GM12878 (cell line): ENCODE data around the gene CDKN1B. TPM values are rescaled to one million over a fixed set of nuclear protein-coding genes. Genes with fewer than 3 reads are reported as not detected.

Experiments
- BRCA1 ChIP-seq: IDR thresholded peaks from 2 replicates; pipeline ENCODE4 v1.6.1; 2011; ENCODE audit warnings: low read depth, low read length, improper control_type of control experiment
- CREB1 ChIP-seq: IDR thresholded peaks from 2 replicates; pipeline ENCODE4 v1.6.1; 2012; ENCODE audit warnings: low read depth, mild to moderate bottlenecking, inconsistent platforms
- EP300 ChIP-seq, 2 experiments: fragments of 150-350 bp in 1 of 2; IDR thresholded peaks; 2 replicates each; pipeline ENCODE4 v1.6.1; 2011 to 2012; ENCODE audit warnings: low read depth in 2 of 2, low read length in 2 of 2, borderline replicate concordance in 1 of 2, improper control_type of control experiment in 1 of 2, inconsistent platforms in 1 of 2; ENCODE audit not compliant: control insufficient read depth in 1 of 2
- ESRRA ChIP-seq: IDR thresholded peaks from 2 replicates; pipeline ENCODE4 v1.6.1; 2012; ENCODE audit warnings: mild to moderate bottlenecking, low read length, improper control_type of control experiment
- GATAD2B ChIP-seq: fragments of 450-650 bp; conservative IDR thresholded peaks from 2 replicates; pipeline ENCODE4 v1.6.1; 2017; ENCODE audit warnings: low read depth, mild to moderate bottlenecking, moderate library complexity
- MTA2 ChIP-seq: fragments of 450-650 bp; IDR thresholded peaks from 2 replicates; pipeline ENCODE4 v1.6.1; 2016; ENCODE audit warnings: low read depth, mild to moderate bottlenecking, moderate library complexity
- NFIC ChIP-seq: IDR thresholded peaks from 2 replicates; pipeline ENCODE4 v1.6.1; 2012; ENCODE audit warnings: low read depth, mild to moderate bottlenecking, inconsistent platforms, low read length, moderate library complexity
- NR2C1 ChIP-seq: fragments of 450-650 bp; IDR thresholded peaks from 2 replicates; pipeline ENCODE4 v1.6.1; 2017; ENCODE audit warnings: antibody characterized with exemption, mild to moderate bottlenecking, moderate library complexity
- NRF1 ChIP-seq: conservative IDR thresholded peaks from 2 replicates; pipeline ENCODE4 v1.6.1; 2011; ENCODE audit warnings: mild to moderate bottlenecking, low read depth, low read length, improper control_type of control experiment
- RELA ChIP-seq: fragments of 450-650 bp; IDR thresholded peaks from 2 replicates; pipeline ENCODE4 v1.8.0; 2014; ENCODE audit warnings: borderline replicate concordance; ENCODE audit not compliant: partially characterized antibody
- SMC3 ChIP-seq: IDR thresholded peaks from 2 replicates; pipeline ENCODE4 v1.6.1; 2011; ENCODE audit warnings: low read length, improper control_type of control experiment, borderline replicate concordance
- SREBF1 ChIP-seq: IDR thresholded peaks from 2 replicates; pipeline ENCODE4 v1.6.1; 2012; ENCODE audit warnings: mild to moderate bottlenecking, low read length
- SUPT20H ChIP-seq: IDR thresholded peaks from 2 replicates; pipeline ENCODE4 v1.6.1; 2011; ENCODE audit warnings: low read depth, mild to moderate bottlenecking, low read length, moderate library complexity, borderline replicate concordance; ENCODE audit not compliant: control insufficient read depth
- TCF7 ChIP-seq: IDR thresholded peaks from 2 replicates; pipeline ENCODE4 v1.6.1; 2014; ENCODE audit warnings: antibody characterized with exemption, borderline replicate concordance
- WRNIP1 ChIP-seq: IDR thresholded peaks from 2 replicates; pipeline ENCODE4 v1.6.1; 2011; ENCODE audit warnings: low read depth, low read length, improper control_type of control experiment, borderline replicate concordance
- YY1 ChIP-seq: IDR thresholded peaks from 2 replicates; pipeline ENCODE4 v1.6.1; 2011; ENCODE audit warnings: low read depth, mild to moderate bottlenecking, low read length
- ZBED1 ChIP-seq: IDR thresholded peaks from 2 replicates; pipeline ENCODE4 v1.6.1; 2016; ENCODE audit warnings: borderline replicate concordance
- ZNF207 ChIP-seq: fragments of 450-650 bp; IDR thresholded peaks from 2 replicates; pipeline ENCODE4 v1.6.1; 2014; ENCODE audit warnings: antibody characterized with exemption, mild to moderate bottlenecking, borderline replicate concordance
- ZNF217 ChIP-seq: fragments of 450-650 bp; IDR thresholded peaks from 2 replicates; pipeline ENCODE4 v1.6.1; 2017; ENCODE audit warnings: antibody characterized with exemption, mild to moderate bottlenecking
- ZSCAN29 ChIP-seq: fragments of 450-650 bp; IDR thresholded peaks from 2 replicates; pipeline ENCODE4 v1.6.1; 2017; ENCODE audit warnings: mild to moderate bottlenecking, moderate library complexity
- polyA plus RNA-seq, 11 experiments: library from polyadenylated mRNA; depleted of rRNA in 4 of 11; unstranded in 6 of 11; stranded (reverse) in 5 of 11; fragments of >200 nt; fragmentation: Nextera tagmentation in 4 of 11; fragmentation: Illumina TruSeq in 1 of 11; extraction: Ambion mirVana in 4 of 11; extraction: Trizol in 1 of 11; gene quantifications; 1 replicate in 1 of 11; 2 replicates in 10 of 11; pipeline versions ENCODE4 v1.2.1 to v1.2.3, GENCODE V29; 2011 to 2016; ENCODE audit warnings: inconsistent platforms in 2 of 11, missing spikeins in 2 of 11, low read depth in 1 of 11
- total RNA-seq, 4 experiments: library from RNA; depleted of rRNA in 3 of 4; stranded (reverse); fragments of >200 nt in 3 of 4; fragmentation: Illumina TruSeq in 1 of 4; extraction: Trizol in 1 of 4; gene quantifications; 2 replicates each; pipeline versions ENCODE4 v1.2.1 to v1.2.3, GENCODE V29; 2013 to 2021
- TF ChIP-seq, protein P1 (sequence below): fragments of 450-650 bp; formaldehyde crosslinking; IDR thresholded peaks from 2 replicates; pipeline ENCODE4 v1.5.0; 2022; ENCODE audit warnings: mild to moderate bottlenecking, missing genetic modification characterization
- TF ChIP-seq, protein P2 (sequence below): fragments of 450-650 bp; formaldehyde crosslinking; IDR thresholded peaks from 2 replicates; pipeline ENCODE4 v1.4.0; 2022; ENCODE audit warnings: mild to moderate bottlenecking, moderate library complexity
- TF ChIP-seq, protein P3 (sequence below): IDR thresholded peaks from 2 replicates; pipeline ENCODE4 v1.6.1; 2011; ENCODE audit warnings: mild to moderate bottlenecking, low read depth, low read length, moderate library complexity; ENCODE audit not compliant: insufficient replicate concordance

Gene CDKN1B
- total and polyA plus RNA-seq, 10 of the 15 experiments (the other 5 are each of a cell fraction or from before 2014, with no cell fraction given): 4.2 to 39.1 (median 23.1) TPM

DNA sequence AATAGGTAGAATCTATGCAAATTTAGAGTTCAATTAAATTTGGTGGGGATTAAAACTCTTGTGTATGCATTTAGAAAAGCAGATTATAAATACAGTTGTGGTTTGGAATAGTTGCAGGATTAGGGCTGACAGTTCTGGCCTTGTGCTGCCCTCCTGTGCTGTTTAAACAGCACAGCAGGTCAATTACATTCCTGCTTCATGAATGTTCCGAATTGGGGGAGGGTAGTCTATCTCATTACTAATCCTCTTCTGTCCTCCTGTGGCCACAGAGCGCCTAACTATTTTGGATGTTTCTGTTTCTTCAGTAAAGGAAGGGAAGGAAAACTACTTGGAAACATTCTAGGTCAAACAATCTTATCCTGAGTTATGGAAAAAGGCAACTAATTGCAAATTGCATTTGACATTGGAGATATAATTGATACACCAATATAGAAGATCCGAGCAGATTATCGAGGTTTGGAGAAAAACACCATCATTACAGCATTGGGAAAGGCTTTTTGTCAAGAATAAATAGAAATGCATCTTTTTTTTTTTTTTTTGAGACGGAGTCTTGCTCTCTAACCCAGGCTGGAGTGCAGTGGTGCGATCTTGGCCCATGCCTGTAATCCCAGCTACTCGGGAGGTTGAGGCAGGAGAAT is 12.5 kb upstream of the CDKN1B start (continued):
- TF ChIP-seq MTA2: no peak
- TF ChIP-seq RELA: no peak
- no peak for TF ChIP-seq ESRRA
- no peak for TF ChIP-seq EP300 (IDR thresholded peaks at IDR 0.05; ENCODE audit: borderline replicate concordance in 1 of 2, control insufficient read depth in 1 of 2, low read depth in 2 of 2, low read length in 2 of 2)
- no peak for TF ChIP-seq ZNF217
- TF ChIP-seq ZNF207: no peak
- TF ChIP-seq NR2C1: no peak
- peak; percentile 96 for TF ChIP-seq SMC3
- TF ChIP-seq ZBED1: no peak
- TF ChIP-seq YY1: peak; percentile 60; the same call in 1 of the 2 replicates
- no peak for TF ChIP-seq NRF1
- TF ChIP-seq TCF7: 0 out of 2 replicates have a peak, but pooled peaks have one; percentile 38
- no peak for TF ChIP-seq SREBF1
- TF ChIP-seq ZSCAN29: 0 out of 2 replicates have a peak, but pooled peaks have one; percentile 37
- no peak for TF ChIP-seq WRNIP1
- TF ChIP-seq, protein P1, sequence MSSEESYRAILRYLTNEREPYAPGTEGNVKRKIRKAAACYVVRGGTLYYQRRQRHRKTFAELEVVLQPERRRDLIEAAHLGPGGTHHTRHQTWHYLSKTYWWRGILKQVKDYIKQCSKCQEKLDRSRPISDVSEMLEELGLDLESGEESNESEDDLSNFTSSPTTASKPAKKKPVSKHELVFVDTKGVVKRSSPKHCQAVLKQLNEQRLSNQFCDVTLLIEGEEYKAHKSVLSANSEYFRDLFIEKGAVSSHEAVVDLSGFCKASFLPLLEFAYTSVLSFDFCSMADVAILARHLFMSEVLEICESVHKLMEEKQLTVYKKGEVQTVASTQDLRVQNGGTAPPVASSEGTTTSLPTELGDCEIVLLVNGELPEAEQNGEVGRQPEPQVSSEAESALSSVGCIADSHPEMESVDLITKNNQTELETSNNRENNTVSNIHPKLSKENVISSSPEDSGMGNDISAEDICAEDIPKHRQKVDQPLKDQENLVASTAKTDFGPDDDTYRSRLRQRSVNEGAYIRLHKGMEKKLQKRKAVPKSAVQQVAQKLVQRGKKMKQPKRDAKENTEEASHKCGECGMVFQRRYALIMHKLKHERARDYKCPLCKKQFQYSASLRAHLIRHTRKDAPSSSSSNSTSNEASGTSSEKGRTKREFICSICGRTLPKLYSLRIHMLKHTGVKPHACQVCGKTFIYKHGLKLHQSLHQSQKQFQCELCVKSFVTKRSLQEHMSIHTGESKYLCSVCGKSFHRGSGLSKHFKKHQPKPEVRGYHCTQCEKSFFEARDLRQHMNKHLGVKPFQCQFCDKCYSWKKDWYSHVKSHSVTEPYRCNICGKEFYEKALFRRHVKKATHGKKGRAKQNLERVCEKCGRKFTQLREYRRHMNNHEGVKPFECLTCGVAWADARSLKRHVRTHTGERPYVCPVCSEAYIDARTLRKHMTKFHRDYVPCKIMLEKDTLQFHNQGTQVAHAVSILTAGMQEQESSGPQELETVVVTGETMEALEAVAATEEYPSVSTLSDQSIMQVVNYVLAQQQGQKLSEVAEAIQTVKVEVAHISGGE (CRISPR knock-in tag): no peak
- TF ChIP-seq, protein P2, sequence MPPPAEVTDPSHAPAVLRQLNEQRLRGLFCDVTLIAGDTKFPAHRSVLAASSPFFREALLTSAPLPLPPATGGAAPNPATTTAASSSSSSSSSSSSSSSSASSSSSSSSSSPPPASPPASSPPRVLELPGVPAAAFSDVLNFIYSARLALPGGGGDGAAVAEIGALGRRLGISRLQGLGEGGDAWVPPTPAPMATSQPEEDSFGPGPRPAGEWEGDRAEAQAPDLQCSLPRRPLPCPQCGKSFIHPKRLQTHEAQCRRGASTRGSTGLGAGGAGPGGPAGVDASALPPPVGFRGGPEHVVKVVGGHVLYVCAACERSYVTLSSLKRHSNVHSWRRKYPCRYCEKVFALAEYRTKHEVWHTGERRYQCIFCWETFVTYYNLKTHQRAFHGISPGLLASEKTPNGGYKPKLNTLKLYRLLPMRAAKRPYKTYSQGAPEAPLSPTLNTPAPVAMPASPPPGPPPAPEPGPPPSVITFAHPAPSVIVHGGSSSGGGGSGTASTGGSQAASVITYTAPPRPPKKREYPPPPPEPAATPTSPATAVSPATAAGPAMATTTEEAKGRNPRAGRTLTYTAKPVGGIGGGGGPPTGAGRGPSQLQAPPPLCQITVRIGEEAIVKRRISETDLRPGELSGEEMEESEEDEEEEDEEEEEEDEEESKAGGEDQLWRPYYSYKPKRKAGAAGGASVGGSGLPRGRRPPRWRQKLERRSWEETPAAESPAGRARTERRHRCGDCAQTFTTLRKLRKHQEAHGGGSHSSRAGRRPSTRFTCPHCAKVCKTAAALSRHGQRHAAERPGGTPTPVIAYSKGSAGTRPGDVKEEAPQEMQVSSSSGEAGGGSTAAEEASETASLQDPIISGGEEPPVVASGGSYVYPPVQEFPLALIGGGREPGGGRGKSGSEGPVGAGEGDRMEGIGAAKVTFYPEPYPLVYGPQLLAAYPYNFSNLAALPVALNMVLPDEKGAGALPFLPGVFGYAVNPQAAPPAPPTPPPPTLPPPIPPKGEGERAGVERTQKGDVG (CRISPR knock-in tag): no peak
- TF ChIP-seq BRCA1: no peak
- TF ChIP-seq, protein P3, sequence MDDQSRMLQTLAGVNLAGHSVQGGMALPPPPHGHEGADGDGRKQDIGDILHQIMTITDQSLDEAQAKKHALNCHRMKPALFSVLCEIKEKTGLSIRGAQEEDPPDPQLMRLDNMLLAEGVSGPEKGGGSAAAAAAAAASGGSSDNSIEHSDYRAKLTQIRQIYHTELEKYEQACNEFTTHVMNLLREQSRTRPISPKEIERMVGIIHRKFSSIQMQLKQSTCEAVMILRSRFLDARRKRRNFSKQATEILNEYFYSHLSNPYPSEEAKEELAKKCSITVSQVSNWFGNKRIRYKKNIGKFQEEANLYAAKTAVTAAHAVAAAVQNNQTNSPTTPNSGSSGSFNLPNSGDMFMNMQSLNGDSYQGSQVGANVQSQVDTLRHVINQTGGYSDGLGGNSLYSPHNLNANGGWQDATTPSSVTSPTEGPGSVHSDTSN: no peak
- no peak; the same call in 1 of the 2 replicates for TF ChIP-seq GATAD2B
- TF ChIP-seq NFIC: no peak
- TF ChIP-seq CREB1: 0 out of 2 replicates have a peak, but pooled peaks have one; percentile 33
- TF ChIP-seq SUPT20H: no peak
